Measurements from ENCODE around the gene ADGRG7.
"Not testable (repeated sequence)": the region's sequence is repeated elsewhere in the genome, so short reads cannot be mapped to it uniquely, and the experiment has no call there.

The ADGRG7 gene

DNA sequence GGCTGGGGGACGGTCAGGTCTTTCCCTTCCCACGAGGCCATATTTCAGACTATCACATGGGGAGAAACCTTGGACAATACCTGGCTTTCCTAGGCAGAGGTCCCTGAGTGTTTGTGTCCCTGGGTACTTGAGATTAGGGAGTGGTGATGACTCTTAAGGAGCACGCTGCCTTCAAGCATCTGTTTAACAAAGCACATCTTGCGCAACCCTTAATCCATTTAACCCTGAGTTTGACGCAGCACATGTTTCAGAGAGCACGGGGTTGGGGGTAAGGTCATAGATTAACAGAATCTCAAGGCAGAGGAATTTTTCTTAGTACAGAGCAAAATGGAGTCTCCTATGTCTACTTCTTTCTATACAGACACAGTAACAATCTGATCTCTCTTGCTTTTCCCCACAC, 57.3 kb downstream of the ADGRG7 start:
- H3K27ac ChIP-seq (ENCODE audit: insufficient read depth, low read depth, low read length, poor library complexity, severe bottlenecking); H3K4me3 ChIP-seq (ENCODE audit: insufficient read depth, low read depth, low read length); H3K4me1 ChIP-seq (ENCODE audit: control insufficient read depth, insufficient read depth, low read length); H3K36me3 ChIP-seq (ENCODE audit: control insufficient read depth, insufficient read depth, low read length); H3K9me3 ChIP-seq (ENCODE audit: control insufficient read depth, low read length); H3K27me3 ChIP-seq (ENCODE audit: control insufficient read depth, insufficient read depth, low read length, poor library complexity, severe bottlenecking): not testable (repeated sequence)
- WGBS, 2 experiments, result 72 to 81% methylated on average over 3 to 5 of the region's 6 CpGs

DNA sequence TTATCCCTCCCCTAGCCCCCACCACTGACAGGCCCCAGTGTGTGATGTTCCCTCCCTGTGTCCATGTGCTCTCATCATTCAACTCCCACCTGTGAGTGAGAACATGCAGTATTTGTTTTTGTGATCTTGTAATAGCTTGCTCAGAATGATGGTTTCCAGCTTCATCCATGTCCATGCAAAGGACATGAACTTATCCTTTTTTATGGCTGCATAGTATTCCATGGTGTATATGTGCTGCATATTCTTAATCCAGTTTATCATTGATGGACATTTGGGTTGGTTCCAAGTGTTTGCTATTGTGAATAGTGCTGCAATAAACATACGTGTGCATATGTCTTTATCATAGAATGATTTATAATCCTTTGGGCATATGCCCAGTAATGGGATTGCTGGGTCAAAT, 57.9 kb downstream of the ADGRG7 start:
- not testable (repeated sequence) for H3K4me3 ChIP-seq (ENCODE audit: insufficient read depth, low read depth, low read length); H3K9me3 ChIP-seq (ENCODE audit: control insufficient read depth, low read length); H3K36me3 ChIP-seq (ENCODE audit: control insufficient read depth, insufficient read depth, low read length); H3K4me1 ChIP-seq (ENCODE audit: control insufficient read depth, insufficient read depth, low read length); H3K27ac ChIP-seq (ENCODE audit: insufficient read depth, low read depth, low read length, poor library complexity, severe bottlenecking); H3K27me3 ChIP-seq (ENCODE audit: control insufficient read depth, insufficient read depth, low read length, poor library complexity, severe bottlenecking)
- WGBS, 2 experiments, result 100% methylated on average over 1 of the region's 1 CpG

DNA sequence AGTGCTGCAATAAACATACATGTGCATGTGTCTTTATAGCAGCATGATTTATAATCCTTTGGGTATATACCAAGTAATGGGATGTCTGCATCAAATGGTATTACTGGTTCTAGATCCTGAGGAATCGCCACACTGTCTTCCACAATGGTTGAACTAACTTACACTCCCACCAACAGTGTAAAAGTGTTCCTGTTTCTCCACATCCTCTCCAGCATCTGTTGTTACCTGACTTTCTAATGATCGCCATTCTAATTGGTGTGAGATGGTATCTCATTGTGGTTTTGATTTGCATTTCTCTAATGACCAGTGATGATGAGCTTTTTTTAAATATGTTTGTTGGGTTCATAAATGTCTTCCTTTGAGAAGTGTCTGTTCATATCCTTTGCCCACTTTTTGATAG, 61.6 kb downstream of the ADGRG7 start:
- not testable (repeated sequence) for H3K4me3 ChIP-seq (ENCODE audit: insufficient read depth, low read depth, low read length)
- 85 to 100% methylated on average over 1 of the region's 2 CpGs for WGBS, 2 experiments

DNA sequence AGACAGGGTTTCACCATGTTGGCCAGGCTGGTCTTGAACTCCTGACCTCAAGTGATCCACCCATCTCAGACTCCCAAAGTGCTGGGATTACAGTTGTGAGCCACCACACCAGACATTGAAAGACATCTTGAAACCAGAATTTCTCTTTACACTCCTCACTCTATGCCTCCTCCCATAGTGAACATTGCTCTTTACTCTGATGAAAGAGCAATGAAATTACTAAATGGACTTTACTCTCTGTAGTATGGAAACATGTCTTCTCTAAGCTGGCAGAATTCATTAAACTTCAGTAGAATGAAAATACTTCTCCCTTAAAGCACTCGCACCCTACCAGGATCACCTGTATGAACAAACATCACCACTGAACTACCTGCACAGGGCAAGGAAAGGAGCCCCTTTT, 72.1 kb downstream of the ADGRG7 start:
- H3K9me3 ChIP-seq (ENCODE audit: control insufficient read depth, low read length), result no peaks in the 10 kb centered on the region
- H3K27me3 ChIP-seq (ENCODE audit: control insufficient read depth, insufficient read depth, low read length, poor library complexity, severe bottlenecking), result no peaks in the 10 kb centered on the region
- H3K4me1 ChIP-seq (ENCODE audit: control insufficient read depth, insufficient read depth, low read length), result no peaks in the 10 kb centered on the region
- WGBS, 2 experiments, result 88 to 92% methylated on average over 1 of the region's 1 CpG
- H3K4me3 ChIP-seq (ENCODE audit: insufficient read depth, low read depth, low read length), result no peak overlapping the region
- no peaks in the 10 kb centered on the region for H3K36me3 ChIP-seq (ENCODE audit: control insufficient read depth, insufficient read depth, low read length)
- H3K27ac ChIP-seq (ENCODE audit: insufficient read depth, low read depth, low read length, poor library complexity, severe bottlenecking), result no peak overlapping the region

More for the DNA sequence above, 61.6 kb downstream of the ADGRG7 start:
- not testable (repeated sequence) for H3K4me1 ChIP-seq (ENCODE audit: control insufficient read depth, insufficient read depth, low read length); H3K27ac ChIP-seq (ENCODE audit: insufficient read depth, low read depth, low read length, poor library complexity, severe bottlenecking); H3K9me3 ChIP-seq (ENCODE audit: control insufficient read depth, low read length); H3K27me3 ChIP-seq (ENCODE audit: control insufficient read depth, insufficient read depth, low read length, poor library complexity, severe bottlenecking); H3K36me3 ChIP-seq (ENCODE audit: control insufficient read depth, insufficient read depth, low read length)

DNA sequence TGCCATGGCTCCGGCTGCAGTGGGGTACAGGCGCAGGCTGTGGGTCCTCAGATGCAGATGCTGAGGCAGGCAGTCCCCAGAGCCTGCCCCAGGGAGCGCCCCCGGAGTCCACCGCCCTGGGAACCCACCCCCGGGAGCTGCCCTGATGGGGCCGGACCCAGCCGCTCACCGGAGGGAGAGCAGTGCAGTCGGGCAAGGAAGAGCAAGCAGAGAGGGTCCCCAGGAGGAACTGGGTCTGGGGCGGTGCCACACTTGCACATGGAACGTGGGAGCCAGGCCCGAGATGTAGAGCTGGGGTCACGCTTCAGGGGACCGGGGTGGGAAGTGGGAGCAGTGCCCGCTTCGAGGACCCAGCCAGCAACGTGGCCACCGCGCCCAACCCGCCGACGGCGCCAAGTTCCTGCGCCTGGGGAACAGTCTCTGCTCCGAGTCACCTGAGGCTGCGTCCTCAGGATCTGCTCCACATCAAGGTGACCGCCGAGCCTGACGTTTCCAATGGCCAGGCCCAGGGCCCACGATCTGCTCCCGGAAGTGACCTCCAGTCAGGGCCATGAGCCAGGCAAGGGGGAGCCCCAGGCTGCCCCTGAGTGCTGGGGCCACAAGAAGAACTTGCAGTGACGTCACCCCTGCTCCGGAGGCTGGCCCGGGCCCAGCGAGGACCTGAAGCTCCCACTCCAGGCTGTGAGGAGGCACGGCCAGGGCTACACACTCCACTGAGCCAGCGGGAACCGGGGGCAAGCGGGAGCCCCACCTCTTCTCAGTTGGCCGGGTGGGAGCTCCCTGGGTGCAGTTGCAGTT, 72.9 kb downstream of the ADGRG7 start:
- WGBS, 2 experiments, result 94 to 95% methylated on average over 41 of the region's 41 CpGs
- H3K4me1 ChIP-seq (ENCODE audit: control insufficient read depth, insufficient read depth, low read length), result no peaks in the 10 kb centered on the region
- H3K4me3 ChIP-seq (ENCODE audit: insufficient read depth, low read depth, low read length), result no peak overlapping the region
- no peak overlapping the region for H3K27ac ChIP-seq (ENCODE audit: insufficient read depth, low read depth, low read length, poor library complexity, severe bottlenecking)
- no peaks in the 10 kb centered on the region for H3K36me3 ChIP-seq (ENCODE audit: control insufficient read depth, insufficient read depth, low read length)
- H3K27me3 ChIP-seq (ENCODE audit: control insufficient read depth, insufficient read depth, low read length, poor library complexity, severe bottlenecking), result no peaks in the 10 kb centered on the region
- no peaks in the 10 kb centered on the region for H3K9me3 ChIP-seq (ENCODE audit: control insufficient read depth, low read length)

DNA sequence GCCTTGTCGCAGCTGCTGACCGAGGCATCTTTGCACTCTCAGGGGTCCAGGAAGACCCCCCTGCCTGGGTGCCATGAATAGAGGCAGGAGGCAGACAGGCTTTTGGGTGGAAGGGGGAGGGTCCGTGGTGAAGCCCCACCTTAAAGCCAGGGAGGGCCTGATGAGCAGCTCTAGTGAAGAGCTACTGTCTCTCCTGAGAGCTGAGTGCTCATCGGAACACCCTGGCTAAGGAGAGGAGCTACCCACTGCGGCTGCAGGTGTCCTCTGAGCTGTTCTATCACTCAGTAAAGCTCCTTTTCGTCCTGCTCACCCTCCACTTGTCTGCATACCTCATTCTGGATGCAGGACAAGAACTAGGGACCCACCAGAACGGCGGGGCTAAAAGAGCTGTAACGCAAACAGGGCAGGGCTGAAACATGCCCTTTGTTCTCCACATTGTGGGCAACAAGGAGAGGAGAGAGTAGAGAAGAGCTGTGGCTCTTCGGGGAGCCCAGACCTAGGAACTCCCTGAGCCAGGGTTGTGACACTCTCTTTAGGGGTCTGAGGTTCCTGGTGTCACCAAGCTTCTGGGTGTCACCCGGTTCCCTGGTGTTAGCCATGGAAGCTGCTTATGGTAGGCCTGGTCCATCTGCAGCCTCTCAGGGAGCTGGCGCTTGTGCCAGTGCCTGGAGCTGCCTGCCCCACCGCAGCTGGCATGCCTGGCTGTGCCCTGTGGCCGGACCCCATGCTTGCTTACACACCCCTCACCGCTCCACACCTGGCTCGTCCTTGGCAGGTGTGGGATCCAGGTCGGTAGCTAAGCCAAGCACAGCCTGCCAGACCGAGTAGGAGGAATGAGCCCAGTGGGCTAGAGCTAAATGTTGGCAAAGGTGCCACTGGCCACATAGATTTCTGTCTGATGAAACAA, 73.7 kb downstream of the ADGRG7 start:
- Histone ChIP-seq H3K9me3 (ENCODE audit: control insufficient read depth, low read length) (no peaks in the 10 kb centered on the region), H3K27me3 (ENCODE audit: control insufficient read depth, insufficient read depth, low read length, poor library complexity, severe bottlenecking) (no peaks in the 10 kb centered on the region), H3K4me3 (ENCODE audit: insufficient read depth, low read depth, low read length) (no peak overlapping the region), H3K36me3 (ENCODE audit: control insufficient read depth, insufficient read depth, low read length) (no peaks in the 10 kb centered on the region), H3K4me1 (ENCODE audit: control insufficient read depth, insufficient read depth, low read length) (no peaks in the 10 kb centered on the region), H3K27ac (ENCODE audit: insufficient read depth, low read depth, low read length, poor library complexity, severe bottlenecking) (no peak overlapping the region)
- WGBS, 2 experiments, result 91 to 92% methylated on average over 18 of the region's 18 CpGs

DNA sequence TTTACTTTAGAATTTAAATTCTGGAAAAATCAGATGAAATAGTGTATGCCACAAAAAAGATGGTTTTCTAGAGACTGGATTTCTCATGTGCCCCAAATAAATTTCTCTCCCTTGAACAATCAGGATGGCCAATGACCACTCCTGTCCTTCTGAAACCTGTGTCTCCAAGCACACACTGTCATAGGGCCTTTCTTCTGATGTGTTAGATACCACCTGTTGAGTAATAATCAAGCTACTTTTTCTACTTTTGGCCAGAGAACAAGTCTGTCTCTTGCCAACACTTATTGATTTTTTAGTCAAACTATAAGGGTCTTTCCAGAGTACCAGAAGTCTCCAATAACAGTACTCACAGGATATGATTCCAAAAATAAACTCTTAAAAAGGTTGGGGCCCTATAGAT, 83.8 kb downstream of the ADGRG7 start:
- no peak overlapping the region for H3K27ac ChIP-seq (ENCODE audit: insufficient read depth, low read depth, low read length, poor library complexity, severe bottlenecking)
- H3K4me3 ChIP-seq (ENCODE audit: insufficient read depth, low read depth, low read length), result no peak overlapping the region
- no peaks in the 10 kb centered on the region for H3K36me3 ChIP-seq (ENCODE audit: control insufficient read depth, insufficient read depth, low read length)
- no peaks in the 10 kb centered on the region for H3K4me1 ChIP-seq (ENCODE audit: control insufficient read depth, insufficient read depth, low read length)
- H3K9me3 ChIP-seq (ENCODE audit: control insufficient read depth, low read length), result no peaks in the 10 kb centered on the region
- H3K27me3 ChIP-seq (ENCODE audit: control insufficient read depth, insufficient read depth, low read length, poor library complexity, severe bottlenecking), result no peaks in the 10 kb centered on the region

DNA sequence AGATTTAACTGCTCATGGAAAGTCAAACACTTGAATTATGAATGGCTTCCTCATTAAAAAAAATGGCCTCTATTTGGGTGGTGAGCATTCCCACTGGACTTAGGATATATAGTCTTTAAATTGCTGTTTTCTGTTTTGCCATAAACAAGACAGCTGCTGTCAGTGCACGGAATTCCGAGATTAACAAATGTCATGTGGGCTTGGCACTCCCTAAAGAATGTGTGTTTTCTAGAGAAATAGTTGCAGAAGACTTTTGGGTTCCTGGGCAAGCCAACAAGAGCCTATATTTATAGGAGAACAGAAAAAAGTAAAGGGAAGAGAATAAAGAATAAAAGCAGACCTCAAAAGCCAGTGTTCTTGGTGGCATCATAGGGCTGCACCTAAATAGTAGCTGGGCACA, 86.3 kb downstream of the ADGRG7 start:
- H3K36me3 ChIP-seq (ENCODE audit: control insufficient read depth, insufficient read depth, low read length), result no peaks in the 10 kb centered on the region
- H3K4me1 ChIP-seq (ENCODE audit: control insufficient read depth, insufficient read depth, low read length), result no peaks in the 10 kb centered on the region
- WGBS, 2 experiments, result 92 to 97% methylated on average over 2 of the region's 2 CpGs
- H3K27me3 ChIP-seq (ENCODE audit: control insufficient read depth, insufficient read depth, low read length, poor library complexity, severe bottlenecking), result peaks cover 4% of the 10 kb centered on the region
- no peaks in the 10 kb centered on the region for H3K9me3 ChIP-seq (ENCODE audit: control insufficient read depth, low read length)
- H3K27ac ChIP-seq (ENCODE audit: insufficient read depth, low read depth, low read length, poor library complexity, severe bottlenecking), result no peak overlapping the region
- no peak overlapping the region for H3K4me3 ChIP-seq (ENCODE audit: insufficient read depth, low read depth, low read length)

DNA sequence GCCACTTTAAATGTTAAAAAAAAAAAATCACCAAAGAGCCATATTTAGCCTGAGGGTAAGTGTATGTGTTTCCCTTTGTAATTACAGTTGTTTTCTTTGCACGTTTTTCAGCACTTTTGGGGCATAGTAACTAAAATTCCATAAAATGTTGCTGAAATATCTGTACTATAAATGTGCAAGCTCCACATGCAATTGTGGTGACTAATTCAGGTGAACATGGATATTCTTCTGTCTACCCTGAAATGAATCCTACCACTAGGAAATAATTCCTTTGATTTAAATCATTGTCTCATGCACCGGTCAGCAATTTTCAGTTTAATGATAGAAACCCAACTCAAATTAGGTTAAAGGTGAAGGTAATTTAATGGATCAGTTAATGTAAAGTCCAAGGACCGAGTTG, 86.8 kb downstream of the ADGRG7 start:
- H3K36me3 ChIP-seq (ENCODE audit: control insufficient read depth, insufficient read depth, low read length), result no peaks in the 10 kb centered on the region
- no peaks in the 10 kb centered on the region for H3K9me3 ChIP-seq (ENCODE audit: control insufficient read depth, low read length)
- peaks cover 4% of the 10 kb centered on the region for H3K27me3 ChIP-seq (ENCODE audit: control insufficient read depth, insufficient read depth, low read length, poor library complexity, severe bottlenecking)
- H3K27ac ChIP-seq (ENCODE audit: insufficient read depth, low read depth, low read length, poor library complexity, severe bottlenecking), result no peak overlapping the region
- H3K4me1 ChIP-seq (ENCODE audit: control insufficient read depth, insufficient read depth, low read length), result no peaks in the 10 kb centered on the region
- H3K4me3 ChIP-seq (ENCODE audit: insufficient read depth, low read depth, low read length), result no peak overlapping the region
- 92 to 94% methylated on average over 3 of the region's 3 CpGs for WGBS, 2 experiments

DNA sequence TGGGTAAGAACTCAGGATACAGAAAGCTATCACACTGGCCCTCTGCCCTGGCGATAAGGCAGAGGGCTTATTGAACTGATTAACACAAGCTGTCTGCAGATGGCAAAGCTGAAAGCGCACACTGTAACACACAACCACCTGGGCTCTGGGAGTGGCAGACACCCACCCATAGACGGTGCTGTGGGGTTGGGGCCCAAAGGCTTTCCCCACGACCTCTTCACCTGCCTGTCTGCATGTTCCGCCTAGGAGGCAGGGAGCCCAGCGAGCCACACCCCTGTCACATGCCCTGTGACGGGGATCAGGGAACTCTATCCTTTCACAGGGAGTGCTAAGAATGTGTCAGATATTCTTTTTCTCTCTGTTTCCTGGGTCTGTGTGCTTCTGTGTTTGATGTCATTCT, 87.8 kb downstream of the ADGRG7 start:
- Histone ChIP-seq H3K4me1 (ENCODE audit: control insufficient read depth, insufficient read depth, low read length) (no peaks in the 10 kb centered on the region), H3K36me3 (ENCODE audit: control insufficient read depth, insufficient read depth, low read length) (no peaks in the 10 kb centered on the region), H3K27ac (ENCODE audit: insufficient read depth, low read depth, low read length, poor library complexity, severe bottlenecking) (no peak overlapping the region), H3K9me3 (ENCODE audit: control insufficient read depth, low read length) (no peaks in the 10 kb centered on the region), H3K27me3 (ENCODE audit: control insufficient read depth, insufficient read depth, low read length, poor library complexity, severe bottlenecking) (peaks cover 4% of the 10 kb centered on the region), H3K4me3 (ENCODE audit: insufficient read depth, low read depth, low read length) (no peak overlapping the region)
- 89 to 90% methylated on average over 7 of the region's 7 CpGs for WGBS, 2 experiments
